A549 treated with Mapracorat at 1 μM for 4 hours (cell line): ENCODE data around the gene GRB10. TPM values are rescaled to one million over a fixed set of nuclear protein-coding genes. Genes with fewer than 3 reads are reported as not detected.

Source experiments
- total RNA-seq: library from RNA; stranded (reverse); fragments of 200-300 nt; extraction: Qiagen RNA extraction; gene quantifications from 5 replicates; pipeline ENCODE4 v1.2.3, GENCODE V29; 2022

GRB10 gene
- 52.7 to 65.3 TPM (median 64.7 TPM) in 5 replicates for total RNA-seq

DNA sequence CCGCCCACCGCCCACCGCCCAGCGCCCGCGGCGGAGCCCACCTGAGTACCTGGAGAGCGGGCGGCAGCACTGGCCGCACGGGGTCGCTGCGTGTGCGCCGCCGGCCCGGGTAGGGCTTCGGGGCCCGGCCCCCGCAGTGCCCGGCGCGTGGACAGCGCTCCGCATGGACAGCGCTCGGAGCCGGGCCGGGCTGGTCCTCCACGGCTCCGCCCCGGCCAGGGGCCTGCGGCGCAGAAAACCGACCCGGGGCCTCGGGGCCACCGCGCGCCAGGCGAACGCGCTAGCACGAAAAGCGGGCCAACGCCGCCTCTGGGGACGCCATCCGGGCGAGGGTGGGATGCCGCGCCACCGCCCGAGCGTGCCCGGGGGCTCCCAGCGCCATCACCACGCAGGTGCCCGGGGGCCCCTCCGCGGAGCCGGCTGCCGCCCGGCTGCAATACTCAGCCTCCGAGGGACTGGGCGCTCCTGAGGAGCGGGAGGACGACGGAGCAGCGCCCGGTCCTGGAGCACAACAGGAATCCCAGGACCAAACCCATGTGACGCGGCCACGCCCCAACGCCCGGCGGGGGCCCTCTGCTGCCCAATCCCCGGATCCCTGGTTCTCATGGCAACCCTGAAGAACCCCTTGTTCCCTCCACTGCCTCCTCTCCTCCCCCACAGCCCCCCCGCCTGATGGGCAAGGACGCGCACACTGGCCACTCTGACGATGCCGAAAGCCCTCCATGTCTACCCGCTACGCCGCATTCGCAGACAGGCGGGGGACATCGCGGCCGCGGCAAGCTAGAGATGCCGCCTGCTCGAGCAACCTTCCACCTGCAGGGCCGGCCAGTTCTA lies at the start of gene GRB10:
Gene GRB10, minus strand, starts transcription at position 522 of the 834 bp plus-strand sequence. CDS start 50,574 bp downstream, outside the sequence.

DNA sequence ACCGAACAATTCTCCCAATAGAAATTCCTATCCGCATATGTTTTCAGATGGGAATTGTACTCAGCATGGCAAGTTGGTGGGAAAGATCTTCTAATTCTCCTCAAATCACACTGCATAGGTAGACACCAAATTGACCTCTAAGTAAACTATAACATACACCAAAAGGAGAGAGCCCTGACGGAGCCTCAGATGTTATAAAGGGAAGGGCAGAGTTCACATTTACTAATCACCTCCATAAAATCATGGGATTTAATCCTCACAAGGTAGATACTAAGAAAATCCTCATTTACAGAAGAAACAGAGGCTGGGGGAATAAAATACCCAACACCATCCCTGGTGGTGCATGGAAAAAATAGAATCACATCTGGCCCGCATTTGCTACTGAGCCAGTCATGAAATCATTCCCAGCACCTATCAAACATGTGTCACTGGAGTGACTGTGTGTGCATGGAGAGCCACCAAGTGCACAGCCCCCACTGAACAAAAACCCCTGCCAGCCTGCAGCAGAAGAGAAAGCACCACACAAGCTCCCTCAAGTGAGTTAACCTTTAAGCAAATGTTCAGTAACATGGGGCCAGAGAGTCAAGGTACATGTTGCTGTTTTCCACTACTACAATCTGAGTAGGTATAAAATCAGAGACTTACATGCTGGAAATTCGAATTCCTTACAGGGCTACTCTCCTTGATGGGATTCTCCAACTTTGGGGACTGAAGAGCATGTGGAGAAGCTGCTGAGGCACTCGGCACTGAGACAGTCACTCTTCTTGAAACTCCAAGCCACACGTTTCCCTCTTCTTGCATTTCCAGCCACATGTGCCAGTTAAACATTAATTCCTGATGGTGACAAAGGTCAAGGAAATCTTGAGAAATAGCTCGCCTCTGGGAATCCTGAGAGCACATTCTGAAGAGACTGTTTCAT lies 217.8 kb downstream of the GRB10 start, which contains the start of gene DDC:
Gene DDC, minus strand, starts transcription at position 766 of the 919 bp plus-strand sequence. CDS start 21,320 bp downstream, outside the sequence.

Other genes starting within 250 kb of the GRB10 start
- 0.83 to 1.7 TPM (median 1.2 TPM) in 5 replicates for gene DDC, start 217.5 kb downstream of the GRB10 start, total RNA-seq